Hepatocyte (in vitro differentiated cells): Measurements from ENCODE around the gene S100A8. TPM values are rescaled to one million over a fixed set of nuclear protein-coding genes. Genes with fewer than 3 reads are reported as not detected.

Experiments
- DNase-seq: peaks from one replicate; pipeline ENCODE4 v3.0.0-alpha.2; 2016; ENCODE audit warnings: low spot score
- H2AFZ ChIP-seq: fragments of 200-600 bp; sonication (generic); 2 replicates; pipeline ENCODE4 v1.6.0; 2016; ENCODE audit warnings: antibody characterized with exemption, mild to moderate bottlenecking
- H3K27ac ChIP-seq: fragments of 200-600 bp; sonication (generic); 2 replicates; pipeline ENCODE4 v1.5.1; 2016; ENCODE audit warnings: mild to moderate bottlenecking
- H3K27me3 ChIP-seq: fragments of 200-600 bp; sonication (generic); 2 replicates; pipeline ENCODE4 v1.6.1; 2016
- H3K36me3 ChIP-seq: fragments of 200-600 bp; sonication (generic); replicated peaks from 2 replicates; pipeline ENCODE4 v1.5.1; 2016; ENCODE audit warnings: low read depth; ENCODE audit not compliant: insufficient read depth
- H3K4me1 ChIP-seq: fragments of 200-600 bp; sonication (generic); 2 replicates; pipeline ENCODE4 v1.5.1; 2016; ENCODE audit warnings: mild to moderate bottlenecking, moderate library complexity; ENCODE audit not compliant: insufficient read depth
- H3K4me2 ChIP-seq: fragments of 200-600 bp; sonication (generic); 2 replicates; pipeline ENCODE4 v1.6.0; 2016
- H3K4me3 ChIP-seq: fragments of 200-600 bp; sonication (generic); 2 replicates; pipeline ENCODE4 v1.5.1; 2016; ENCODE audit warnings: mild to moderate bottlenecking
- H3K79me2 ChIP-seq: fragments of 200-600 bp; sonication (generic); 2 replicates; pipeline ENCODE4 v1.6.0; 2017; ENCODE audit warnings: mild to moderate bottlenecking
- H3K9me2 ChIP-seq: fragments of 200-600 bp; sonication (generic); replicated peaks from 2 replicates; pipeline ENCODE4 v1.6.0; 2017; ENCODE audit warnings: mild to moderate bottlenecking; ENCODE audit not compliant: insufficient read depth
- H3K9me3 ChIP-seq: fragments of 200-600 bp; sonication (generic); 2 replicates; pipeline ENCODE4 v1.5.1; 2016; ENCODE audit warnings: low read depth, mild to moderate bottlenecking
- H4K20me1 ChIP-seq: fragments of 200-600 bp; sonication (generic); 2 replicates; pipeline ENCODE4 v1.6.0; 2016; ENCODE audit warnings: mild to moderate bottlenecking; ENCODE audit not compliant: insufficient read depth, poor library complexity, severe bottlenecking
- CTCF ChIP-seq: fragments of 200-600 bp; sonication (generic); IDR thresholded peaks from 2 replicates; pipeline ENCODE4 v1.5.1; 2016; ENCODE audit warnings: antibody characterized with exemption, mild to moderate bottlenecking; ENCODE audit not compliant: poor library complexity
- EZH2 ChIP-seq: fragments of 200-600 bp; sonication (generic); IDR thresholded peaks from 2 replicates; pipeline ENCODE4 v1.6.1; 2016; ENCODE audit warnings: antibody characterized with exemption, mild to moderate bottlenecking, borderline replicate concordance
- EZH2phosphoT487 ChIP-seq: fragments of 200-600 bp; sonication (generic); IDR thresholded peaks from one replicate; pipeline ENCODE4 v1.6.1; 2018; ENCODE audit warnings: antibody characterized with exemption, mild to moderate bottlenecking, low read depth, moderate library complexity; ENCODE audit not compliant: unreplicated experiment, severe bottlenecking
- WGBS: methylation state at CpG from one replicate; pipeline ENCODE4 v1.1.6; 2016; ENCODE audit warnings: low lambda C conversion rate; ENCODE audit errors: missing lambda C conversion rate; 5-methylcytosine and 5-hydroxymethylcytosine counted together
- polyA plus RNA-seq: library from polyadenylated mRNA; unstranded; fragments of >200 nt; fragmentation: Nextera tagmentation; extraction: Ambion mirVana; gene quantifications from 2 replicates; pipeline ENCODE4 v1.2.1, GENCODE V29; 2016
- total RNA-seq: library from RNA; depleted of rRNA; stranded (reverse); fragments of >200 nt; gene quantifications from 2 replicates; pipeline ENCODE4 v1.2.3, GENCODE V29; 2014

S100A8 gene
- total and polyA plus RNA-seq, 2 experiments from 2014 or later = 0.70 to 2.2 TPM

- H4K20me1 ChIP-seq = no peaks in the 10 kb centered on the region
- 76% methylated on average over 2 of the region's 2 CpGs for WGBS
- H3K27ac ChIP-seq = no peak overlapping the region
- no peaks in the 10 kb centered on the region for H3K4me1 ChIP-seq
- no peaks in the 10 kb centered on the region for H3K9me2 ChIP-seq
- H3K9me3 ChIP-seq = no peaks in the 10 kb centered on the region
- no peak overlapping the region for H2AFZ ChIP-seq
- no peak for DNase-seq
- no peaks in the 10 kb centered on the region for H3K79me2 ChIP-seq
- no peaks in the 10 kb centered on the region for H3K27me3 ChIP-seq
- no peaks in the 10 kb centered on the region for H3K36me3 ChIP-seq
- H3K4me2 ChIP-seq = no peak overlapping the region
- no peak overlapping the region for H3K4me3 ChIP-seq
- TF ChIP-seq EZH2phosphoT487 (no peak), CTCF (no peak), EZH2 (no peak)
Measured at GRCh38 chr1:153430166-153430553, 39.3 kb upstream of the S100A8 start.

- TF ChIP-seq EZH2 (no peak), CTCF (no peak), EZH2phosphoT487 (no peak)
- Histone ChIP-seq H3K36me3 (no peaks in the 10 kb centered on the region), H3K27ac (no peak overlapping the region), H3K9me3 (no peaks in the 10 kb centered on the region), H2AFZ (no peak overlapping the region), H4K20me1 (no peaks in the 10 kb centered on the region), H3K27me3 (no peaks in the 10 kb centered on the region), H3K79me2 (no peaks in the 10 kb centered on the region), H3K4me1 (no peaks in the 10 kb centered on the region), H3K9me2 (no peaks in the 10 kb centered on the region), H3K4me2 (no peak overlapping the region), H3K4me3 (no peak overlapping the region)
- DNase-seq = no peak
- WGBS = 70% methylated on average over 7 of the region's 7 CpGs
Measured at GRCh38 chr1:153429266-153430165, 38.6 kb upstream of the S100A8 start.

- 59% methylated on average over 6 of the region's 6 CpGs for WGBS
- no peak for DNase-seq
- H3K79me2 ChIP-seq = no peaks in the 10 kb centered on the region
- H3K4me1 ChIP-seq = no peaks in the 10 kb centered on the region
- H3K9me2 ChIP-seq = no peaks in the 10 kb centered on the region
- H3K27ac ChIP-seq = no peak overlapping the region
- H3K4me3 ChIP-seq = no peak overlapping the region
- H2AFZ ChIP-seq = no peak overlapping the region
- no peaks in the 10 kb centered on the region for H4K20me1 ChIP-seq
- no peaks in the 10 kb centered on the region for H3K36me3 ChIP-seq
- no peaks in the 10 kb centered on the region for H3K27me3 ChIP-seq
- H3K4me2 ChIP-seq = no peak overlapping the region
- TF ChIP-seq EZH2phosphoT487 (no peak), CTCF (no peak), EZH2 (no peak)
- no peaks in the 10 kb centered on the region for H3K9me3 ChIP-seq
Measured at GRCh38 chr1:153428791-153429190, 37.9 kb upstream of the S100A8 start.
